Measurements from ENCODE around the gene SNRNP70. TPM values are rescaled to one million over a fixed set of nuclear protein-coding genes. Genes with fewer than 3 reads are reported as not detected.

Gene SNRNP70
- total RNA-seq, 1 donor from 2014 or later, result 403 TPM

DNA sequence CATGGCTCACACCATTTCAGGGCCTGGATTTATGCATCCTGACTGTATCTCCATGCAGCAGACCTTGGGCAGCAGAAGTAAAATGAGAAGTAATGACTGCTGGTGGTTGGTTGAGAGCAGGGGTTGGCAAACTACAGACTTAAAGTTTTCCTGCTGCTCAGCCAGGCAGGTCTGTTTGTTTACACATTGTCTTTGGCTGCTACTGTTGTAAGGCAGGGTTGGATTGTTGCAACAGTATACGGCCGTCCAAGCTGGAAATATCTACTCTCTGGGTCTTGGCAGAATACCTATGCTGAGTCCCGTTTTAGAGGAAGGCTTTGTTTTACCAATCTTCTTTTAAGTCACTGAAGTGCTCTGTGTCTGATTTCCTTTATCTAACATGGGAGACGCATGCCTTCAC, 13.5 kb downstream of the SNRNP70 start:
- Mint-ChIP-seq H3K27ac (no peak overlapping the region), H3K4me1 (no peaks in the 10 kb centered on the region), H3K9me3 (no peaks in the 10 kb centered on the region), H3K36me3 (peaks cover 25% of the 10 kb centered on the region), H3K4me3 (no peak overlapping the region), H3K27me3 (ENCODE audit: low read depth) (no peaks in the 10 kb centered on the region)
- DNase-seq (ENCODE audit: low spot score in 2 of 2, unreplicated experiment in 2 of 2), result no peak
- TF ChIP-seq, protein P1, sequence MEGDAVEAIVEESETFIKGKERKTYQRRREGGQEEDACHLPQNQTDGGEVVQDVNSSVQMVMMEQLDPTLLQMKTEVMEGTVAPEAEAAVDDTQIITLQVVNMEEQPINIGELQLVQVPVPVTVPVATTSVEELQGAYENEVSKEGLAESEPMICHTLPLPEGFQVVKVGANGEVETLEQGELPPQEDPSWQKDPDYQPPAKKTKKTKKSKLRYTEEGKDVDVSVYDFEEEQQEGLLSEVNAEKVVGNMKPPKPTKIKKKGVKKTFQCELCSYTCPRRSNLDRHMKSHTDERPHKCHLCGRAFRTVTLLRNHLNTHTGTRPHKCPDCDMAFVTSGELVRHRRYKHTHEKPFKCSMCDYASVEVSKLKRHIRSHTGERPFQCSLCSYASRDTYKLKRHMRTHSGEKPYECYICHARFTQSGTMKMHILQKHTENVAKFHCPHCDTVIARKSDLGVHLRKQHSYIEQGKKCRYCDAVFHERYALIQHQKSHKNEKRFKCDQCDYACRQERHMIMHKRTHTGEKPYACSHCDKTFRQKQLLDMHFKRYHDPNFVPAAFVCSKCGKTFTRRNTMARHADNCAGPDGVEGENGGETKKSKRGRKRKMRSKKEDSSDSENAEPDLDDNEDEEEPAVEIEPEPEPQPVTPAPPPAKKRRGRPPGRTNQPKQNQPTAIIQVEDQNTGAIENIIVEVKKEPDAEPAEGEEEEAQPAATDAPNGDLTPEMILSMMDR (IDR thresholded peaks at IDR 0.05; ENCODE audit: unreplicated experiment), result no peak

DNA sequence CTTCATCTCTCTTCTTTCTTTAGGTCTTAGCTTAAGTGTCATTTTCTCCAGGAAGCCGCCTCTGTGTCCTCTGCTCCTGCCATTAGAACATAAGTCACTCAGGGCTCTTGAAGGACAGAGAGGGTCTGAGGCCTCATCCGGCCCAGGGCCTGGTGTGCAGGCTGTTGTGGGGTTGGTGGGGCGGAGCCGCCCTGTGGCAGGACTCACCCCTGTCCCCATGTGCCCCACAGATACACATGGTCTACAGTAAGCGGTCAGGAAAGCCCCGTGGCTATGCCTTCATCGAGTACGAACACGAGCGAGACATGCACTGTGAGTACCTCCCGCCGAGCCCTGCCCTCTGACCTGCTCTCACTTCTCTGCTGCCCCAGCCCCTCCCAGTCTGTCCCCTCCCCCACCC, 15.9 kb downstream of the SNRNP70 start:
- TF ChIP-seq, protein P1 (IDR thresholded peaks at IDR 0.05; ENCODE audit: unreplicated experiment), result no peak
- no peaks in the 10 kb centered on the region for H3K9me3 Mint-ChIP-seq
- no peak overlapping the region for H3K4me3 Mint-ChIP-seq
- H3K4me1 Mint-ChIP-seq, result no peaks in the 10 kb centered on the region
- peaks cover 32% of the 10 kb centered on the region for H3K36me3 Mint-ChIP-seq
- no peak for DNase-seq (ENCODE audit: low spot score in 2 of 2, unreplicated experiment in 2 of 2)
- no peaks in the 10 kb centered on the region for H3K27me3 Mint-ChIP-seq (ENCODE audit: low read depth)
- no peak overlapping the region for H3K27ac Mint-ChIP-seq

DNA sequence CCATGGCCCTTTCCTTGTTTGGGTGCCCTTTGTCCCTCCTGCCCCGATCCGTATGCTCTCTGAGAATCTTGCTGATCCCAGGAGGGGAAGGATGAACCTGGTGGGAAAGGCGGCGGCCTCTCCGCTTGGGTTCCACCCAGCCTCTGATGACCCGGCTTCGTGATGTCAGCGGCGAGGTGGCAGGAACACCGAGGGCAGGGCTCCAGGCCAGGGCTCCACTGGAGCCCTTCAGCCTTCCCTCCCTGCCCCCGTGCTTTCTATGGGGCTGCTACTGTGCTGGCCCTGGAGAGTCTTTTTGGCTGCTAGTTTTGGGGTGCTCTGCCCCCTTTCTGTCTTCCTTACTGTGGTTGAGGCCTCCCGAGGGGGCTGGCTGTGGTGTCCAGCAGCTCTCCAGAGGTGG, 17.1 kb downstream of the SNRNP70 start:
- no peaks in the 10 kb centered on the region for H3K27me3 Mint-ChIP-seq (ENCODE audit: low read depth)
- TF ChIP-seq, protein P1 (IDR thresholded peaks at IDR 0.05; ENCODE audit: unreplicated experiment), result no peak
- no peaks in the 10 kb centered on the region for H3K4me1 Mint-ChIP-seq
- H3K4me3 Mint-ChIP-seq, result no peak overlapping the region
- H3K36me3 Mint-ChIP-seq, result peaks cover 38% of the 10 kb centered on the region
- no peak overlapping the region for H3K27ac Mint-ChIP-seq
- no peak for DNase-seq (ENCODE audit: low spot score in 2 of 2, unreplicated experiment in 2 of 2)
- H3K9me3 Mint-ChIP-seq, result no peaks in the 10 kb centered on the region

DNA sequence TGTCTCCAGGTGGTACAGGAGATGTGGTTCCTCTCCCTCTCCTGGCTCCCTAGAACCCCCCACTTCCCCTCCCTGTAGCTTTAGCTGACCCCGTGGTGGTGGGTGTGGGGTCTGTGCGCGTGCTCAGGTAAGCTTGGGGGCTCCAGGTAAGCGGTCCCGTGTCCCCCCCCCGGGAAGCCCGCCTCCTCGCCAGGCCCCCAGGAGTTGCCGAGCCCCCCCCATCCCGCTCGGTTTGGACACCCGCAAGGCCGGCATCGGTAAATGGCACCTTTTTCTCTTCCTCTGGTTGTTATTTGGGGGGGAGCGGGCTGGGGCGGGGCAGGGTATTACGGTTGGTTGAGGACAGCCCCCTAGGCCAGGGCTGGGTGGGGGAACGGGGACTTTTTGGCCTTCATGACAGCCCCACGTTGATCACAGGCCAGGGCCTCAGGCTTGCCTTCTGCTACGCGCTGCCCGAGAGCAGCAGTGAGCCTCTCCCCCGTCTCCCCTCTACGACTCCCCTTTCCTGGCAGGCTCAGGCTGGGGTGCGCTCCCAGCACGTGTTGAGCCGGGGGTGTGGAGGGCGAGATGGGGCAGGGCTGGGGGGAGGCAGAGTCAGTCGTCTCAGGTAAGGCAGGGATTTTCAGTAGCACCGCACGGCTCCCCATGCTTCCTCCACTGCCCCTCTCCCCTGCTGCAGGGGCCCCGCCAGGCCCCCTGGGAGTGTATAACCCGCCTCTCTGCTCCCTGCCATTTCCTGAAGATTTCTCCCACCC, 18.3 kb downstream of the SNRNP70 start:
- Mint-ChIP-seq H3K27ac (no peak overlapping the region), H3K4me1 (no peaks in the 10 kb centered on the region), H3K4me3 (no peak overlapping the region), H3K27me3 (ENCODE audit: low read depth) (no peaks in the 10 kb centered on the region), H3K9me3 (no peaks in the 10 kb centered on the region), H3K36me3 (peaks cover 36% of the 10 kb centered on the region)
- TF ChIP-seq, protein P1 (IDR thresholded peaks at IDR 0.05; ENCODE audit: unreplicated experiment), result no peak
- no peak for DNase-seq (ENCODE audit: low spot score in 2 of 2, unreplicated experiment in 2 of 2)

DNA sequence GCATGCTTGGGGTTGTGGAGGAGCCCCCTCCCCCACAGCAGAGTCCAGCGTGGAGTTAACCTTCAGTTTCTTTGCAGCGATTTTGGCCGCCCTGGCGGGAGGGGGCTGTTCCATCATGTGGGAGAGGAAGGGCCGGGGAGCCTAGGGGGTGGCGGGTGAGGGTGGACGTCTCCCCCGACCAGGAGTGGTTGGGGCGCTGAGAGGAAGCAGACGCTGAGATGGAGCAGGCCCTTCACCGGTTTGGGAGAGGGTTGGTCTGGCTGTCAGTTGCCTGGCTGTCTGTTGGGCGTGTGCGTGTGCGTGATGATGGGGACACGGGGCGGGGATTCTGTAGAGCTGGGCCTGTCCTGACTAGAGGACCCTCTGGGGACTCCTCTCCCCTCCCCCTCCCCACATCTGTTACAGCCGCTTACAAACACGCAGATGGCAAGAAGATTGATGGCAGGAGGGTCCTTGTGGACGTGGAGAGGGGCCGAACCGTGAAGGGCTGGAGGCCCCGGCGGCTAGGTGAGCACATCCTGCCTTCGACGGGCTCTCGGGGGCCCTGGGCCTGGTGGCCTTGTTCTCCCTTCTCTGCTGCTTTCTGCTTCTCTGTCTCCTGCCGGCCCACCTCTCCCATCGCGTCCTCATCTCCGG, 19.1 kb downstream of the SNRNP70 start:
- TF ChIP-seq, protein P1 (IDR thresholded peaks at IDR 0.05; ENCODE audit: unreplicated experiment), result no peak
- Mint-ChIP-seq H3K27ac (peak overlapping the region; percentile 21), H3K9me3 (no peaks in the 10 kb centered on the region), H3K36me3 (peaks cover 36% of the 10 kb centered on the region), H3K4me1 (no peaks in the 10 kb centered on the region), H3K4me3 (no peak overlapping the region), H3K27me3 (ENCODE audit: low read depth) (no peaks in the 10 kb centered on the region)
- DNase-seq (ENCODE audit: low spot score in 2 of 2, unreplicated experiment in 2 of 2), result no peak

Data from mesothelial cell of epicardium (in vitro differentiated cells).